Measurements from ENCODE around the gene UNC45A.

UNC45A gene

DNA sequence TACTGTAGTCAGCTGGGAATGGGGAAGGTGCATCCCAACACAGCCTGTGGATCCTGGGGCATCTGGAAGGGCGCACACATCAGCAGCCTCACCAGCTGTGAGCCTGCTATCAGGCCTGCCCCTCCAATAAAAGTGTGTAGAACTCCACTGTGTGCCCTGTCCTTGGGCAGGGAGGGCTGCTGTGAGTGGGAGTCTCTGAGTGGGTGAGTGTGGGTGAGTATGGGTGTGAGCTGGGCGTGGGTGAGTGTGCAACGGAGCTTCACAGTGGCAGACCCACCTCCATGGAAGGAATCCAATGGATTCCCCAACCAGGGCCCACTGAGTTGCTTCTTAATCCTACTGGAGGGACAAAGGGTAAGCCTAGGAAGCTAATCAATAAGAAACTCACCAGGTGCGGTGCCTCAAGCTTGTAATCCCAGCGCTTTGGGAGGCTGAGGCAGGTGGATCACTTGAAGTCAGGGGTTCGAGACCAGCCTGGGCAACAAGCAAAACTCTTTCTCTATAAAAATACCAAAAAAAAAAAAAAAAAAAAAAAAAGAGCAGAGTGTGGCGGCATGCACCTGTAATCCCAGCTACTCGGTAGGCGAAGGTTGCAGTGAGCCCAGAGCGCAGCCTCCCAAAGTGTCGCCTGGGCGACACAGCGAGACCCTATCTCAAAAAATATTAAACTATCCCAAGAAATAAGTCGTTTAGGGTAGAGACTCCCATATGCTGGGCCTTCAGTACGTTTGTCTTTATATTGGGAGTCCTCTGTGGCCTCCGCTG is 19.0 kb downstream of the UNC45A start:
- no peaks in the 10 kb centered on the region for H3K27me3 ChIP-seq (ENCODE audit: control insufficient read depth in 1 of 2, insufficient read depth in 2 of 2, low read length in 2 of 2)
- H3K9ac ChIP-seq (ENCODE audit: low read length), result no peak overlapping the region
- H3K36me3 ChIP-seq (ENCODE audit: insufficient read depth, low read length), result peaks cover 47% of the 10 kb centered on the region
- peak overlapping the region; percentile 68 to 70 for H3K4me3 ChIP-seq (ENCODE audit: low read depth in 1 of 2, low read length in 2 of 2)
- peak overlapping the region; percentile 98 for H3K27ac ChIP-seq (ENCODE audit: low read depth, low read length)
- H3K4me1 ChIP-seq (ENCODE audit: insufficient read depth, low read length), result peaks cover 22% of the 10 kb centered on the region
- no peaks in the 10 kb centered on the region for H3K9me3 ChIP-seq (ENCODE audit: low read length)

GRCh38 chr15:90954712-90955623 is 19.9 kb downstream of the UNC45A start, which contains the start of gene RCCD1:
Gene RCCD1, plus strand, starts transcription at chr15:90954884. Its CDS starts 1,851 bp downstream, at chr15:90956735.
- H3K27me3 ChIP-seq (ENCODE audit: control insufficient read depth in 1 of 2, insufficient read depth in 2 of 2, low read length in 2 of 2), result no peaks in the 10 kb centered on the region
- H3K9ac ChIP-seq (ENCODE audit: low read length), result peak within 1 kb of the TSS; percentile 9
- H3K9me3 ChIP-seq (ENCODE audit: low read length), result no peaks in the 10 kb centered on the region
- H3K4me3 ChIP-seq (ENCODE audit: low read depth in 1 of 2, low read length in 2 of 2), result peak within 1 kb of the TSS; percentile 68 to 70
- peak within 1 kb of the TSS; percentile 98 for H3K27ac ChIP-seq (ENCODE audit: low read depth, low read length)
- H3K36me3 ChIP-seq (ENCODE audit: insufficient read depth, low read length), result peaks cover 39% of the 10 kb centered on the region
- peaks cover 30% of the 10 kb centered on the region for H3K4me1 ChIP-seq (ENCODE audit: insufficient read depth, low read length)

DNA sequence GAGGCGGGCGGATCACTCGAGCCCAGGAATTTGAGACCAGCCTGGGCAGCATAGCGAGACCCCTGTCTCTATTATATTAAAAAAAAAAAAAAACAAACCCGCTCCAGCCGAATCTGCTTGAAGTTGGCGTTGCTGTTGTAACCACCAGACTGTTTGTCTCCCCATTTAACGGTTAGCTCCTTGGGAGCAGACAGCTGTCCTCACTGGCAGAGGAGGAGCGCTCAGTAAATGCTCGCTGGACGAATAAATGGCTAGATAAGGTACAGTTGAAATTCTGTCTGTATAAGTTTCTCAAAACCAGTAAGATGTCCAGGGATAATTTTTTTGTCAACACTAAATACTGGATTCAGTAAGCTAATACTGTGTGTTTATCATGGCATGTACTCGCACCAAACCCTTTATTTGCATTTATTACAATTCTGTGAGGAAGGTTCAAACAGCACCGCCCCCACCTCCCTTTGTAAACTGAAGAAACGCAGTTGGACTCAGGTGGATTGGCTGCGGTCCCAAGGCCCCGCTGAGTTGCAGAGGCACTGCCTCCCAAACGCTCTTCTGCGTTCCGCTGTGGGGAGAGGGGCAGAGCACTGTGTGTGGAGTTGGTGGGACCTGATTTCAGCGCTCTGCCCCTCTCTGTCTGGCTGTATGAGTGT is 20.7 kb downstream of the UNC45A start:
- H3K27me3 ChIP-seq (ENCODE audit: control insufficient read depth in 1 of 2, insufficient read depth in 2 of 2, low read length in 2 of 2), result no peaks in the 10 kb centered on the region
- peaks cover 32% of the 10 kb centered on the region for H3K36me3 ChIP-seq (ENCODE audit: insufficient read depth, low read length)
- peaks cover 38% of the 10 kb centered on the region for H3K4me1 ChIP-seq (ENCODE audit: insufficient read depth, low read length)
- no peaks in the 10 kb centered on the region for H3K9me3 ChIP-seq (ENCODE audit: low read length)
- no peak overlapping the region for H3K27ac ChIP-seq (ENCODE audit: low read depth, low read length)
- H3K4me3 ChIP-seq (ENCODE audit: low read depth in 1 of 2, low read length in 2 of 2), result peak overlapping the region in 1 of 2 donors; percentile 70
- H3K9ac ChIP-seq (ENCODE audit: low read length), result no peak overlapping the region

GRCh38 chr15:90956274-90957030 is 21.4 kb downstream of the UNC45A start:
- H3K27ac ChIP-seq (ENCODE audit: low read depth, low read length), result peak overlapping the region; percentile 12
- peak overlapping the region; percentile 24 to 73 for H3K4me3 ChIP-seq (ENCODE audit: low read depth in 1 of 2, low read length in 2 of 2)

GRCh38 chr15:90957031-90957790 is 22.1 kb downstream of the UNC45A start:
- no peaks in the 10 kb centered on the region for H3K27me3 ChIP-seq (ENCODE audit: control insufficient read depth in 1 of 2, insufficient read depth in 2 of 2, low read length in 2 of 2)
- no peaks in the 10 kb centered on the region for H3K9me3 ChIP-seq (ENCODE audit: low read length)
- peak overlapping the region; percentile 39 for H3K9ac ChIP-seq (ENCODE audit: low read length)
- H3K4me1 ChIP-seq (ENCODE audit: insufficient read depth, low read length), result peaks cover 38% of the 10 kb centered on the region
- peak overlapping the region; percentile 24 to 73 for H3K4me3 ChIP-seq (ENCODE audit: low read depth in 1 of 2, low read length in 2 of 2)
- peaks cover 33% of the 10 kb centered on the region for H3K36me3 ChIP-seq (ENCODE audit: insufficient read depth, low read length)
- peak overlapping the region; percentile 12 for H3K27ac ChIP-seq (ENCODE audit: low read depth, low read length)

More at GRCh38 chr15:90956274-90957030, 21.4 kb downstream of the UNC45A start:
- no peak overlapping the region for H3K9ac ChIP-seq (ENCODE audit: low read length)
- peaks cover 38% of the 10 kb centered on the region for H3K4me1 ChIP-seq (ENCODE audit: insufficient read depth, low read length)
- peaks cover 33% of the 10 kb centered on the region for H3K36me3 ChIP-seq (ENCODE audit: insufficient read depth, low read length)
- no peaks in the 10 kb centered on the region for H3K27me3 ChIP-seq (ENCODE audit: control insufficient read depth in 1 of 2, insufficient read depth in 2 of 2, low read length in 2 of 2)
- no peaks in the 10 kb centered on the region for H3K9me3 ChIP-seq (ENCODE audit: low read length)

GRCh38 chr15:90957791-90958190 is 22.7 kb downstream of the UNC45A start:
- no peaks in the 10 kb centered on the region for H3K27me3 ChIP-seq (ENCODE audit: control insufficient read depth in 1 of 2, insufficient read depth in 2 of 2, low read length in 2 of 2)
- H3K9ac ChIP-seq (ENCODE audit: low read length), result peak overlapping the region; percentile 39
- peaks cover 33% of the 10 kb centered on the region for H3K36me3 ChIP-seq (ENCODE audit: insufficient read depth, low read length)
- H3K9me3 ChIP-seq (ENCODE audit: low read length), result no peaks in the 10 kb centered on the region
- peak overlapping the region; percentile 24 to 73 for H3K4me3 ChIP-seq (ENCODE audit: low read depth in 1 of 2, low read length in 2 of 2)
- no peak overlapping the region for H3K27ac ChIP-seq (ENCODE audit: low read depth, low read length)
- peaks cover 38% of the 10 kb centered on the region for H3K4me1 ChIP-seq (ENCODE audit: insufficient read depth, low read length)

- Histone ChIP-seq H3K27ac (ENCODE audit: low read depth, low read length) (no peak overlapping the region), H3K4me1 (ENCODE audit: insufficient read depth, low read length) (peaks cover 38% of the 10 kb centered on the region), H3K36me3 (ENCODE audit: insufficient read depth, low read length) (peaks cover 26% of the 10 kb centered on the region), H3K9me3 (ENCODE audit: low read length) (no peaks in the 10 kb centered on the region), H3K4me3 (ENCODE audit: low read depth in 1 of 2, low read length in 2 of 2) (no peak overlapping the region), H3K27me3 (ENCODE audit: control insufficient read depth in 1 of 2, insufficient read depth in 2 of 2, low read length in 2 of 2) (no peaks in the 10 kb centered on the region), H3K9ac (ENCODE audit: low read length) (peak overlapping the region; percentile 35)
Measured at GRCh38 chr15:90959028-90959595, 24.0 kb downstream of the UNC45A start.

DNA sequence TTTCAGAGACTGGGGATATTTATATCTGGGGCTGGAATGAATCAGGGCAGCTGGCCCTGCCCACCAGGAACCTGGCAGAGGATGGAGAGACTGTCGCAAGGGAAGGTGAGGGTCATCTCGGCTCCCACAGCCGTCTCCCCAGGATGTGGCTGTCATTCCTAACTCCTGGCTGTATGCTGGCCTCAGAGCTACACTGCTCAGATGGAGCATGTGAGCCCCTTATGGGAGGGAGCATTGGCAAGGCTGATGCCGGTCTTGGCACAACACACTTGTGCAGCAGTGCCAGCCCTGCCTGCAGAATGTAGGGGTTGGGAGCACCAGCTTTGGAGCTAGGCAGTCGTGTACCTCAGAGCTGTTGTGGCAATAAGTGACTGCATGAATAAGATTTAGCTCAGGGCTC is 24.8 kb downstream of the UNC45A start:
- peak overlapping the region; percentile 35 for H3K9ac ChIP-seq (ENCODE audit: low read length)
- H3K27ac ChIP-seq (ENCODE audit: low read depth, low read length), result no peak overlapping the region
- peaks cover 38% of the 10 kb centered on the region for H3K4me1 ChIP-seq (ENCODE audit: insufficient read depth, low read length)
- no peaks in the 10 kb centered on the region for H3K9me3 ChIP-seq (ENCODE audit: low read length)
- peaks cover 26% of the 10 kb centered on the region for H3K36me3 ChIP-seq (ENCODE audit: insufficient read depth, low read length)
- H3K27me3 ChIP-seq (ENCODE audit: control insufficient read depth in 1 of 2, insufficient read depth in 2 of 2, low read length in 2 of 2), result no peaks in the 10 kb centered on the region
- H3K4me3 ChIP-seq (ENCODE audit: low read depth in 1 of 2, low read length in 2 of 2), result no peak overlapping the region

- no peak overlapping the region for H3K4me3 ChIP-seq (ENCODE audit: low read depth in 1 of 2, low read length in 2 of 2)
- peak overlapping the region; percentile 16 for H3K27ac ChIP-seq (ENCODE audit: low read depth, low read length)
- no peaks in the 10 kb centered on the region for H3K9me3 ChIP-seq (ENCODE audit: low read length)
- H3K36me3 ChIP-seq (ENCODE audit: insufficient read depth, low read length), result peaks cover 26% of the 10 kb centered on the region
- peaks cover 34% of the 10 kb centered on the region for H3K4me1 ChIP-seq (ENCODE audit: insufficient read depth, low read length)
- H3K9ac ChIP-seq (ENCODE audit: low read length), result no peak overlapping the region
- H3K27me3 ChIP-seq (ENCODE audit: control insufficient read depth in 1 of 2, insufficient read depth in 2 of 2, low read length in 2 of 2), result no peaks in the 10 kb centered on the region
Measured at GRCh38 chr15:90960298-90961091, 25.4 kb downstream of the UNC45A start.

Data from muscle layer of colon (tissue), 2 donors.